Left kidney (tissue), 2 donors: Measurements from ENCODE around the gene PPP2CA. TPM values are rescaled to one million over a fixed set of nuclear protein-coding genes. Genes with fewer than 3 reads are reported as not detected.
"Not testable (repeated sequence)": the region's sequence is repeated elsewhere in the genome, so short reads cannot be mapped to it uniquely, and the experiment has no call there.

Experiments used
- DNase-seq: peaks from one replicate; pipeline ENCODE4 v3.0.0-alpha.2; 2013
- polyA plus RNA-seq: library from polyadenylated mRNA; unstranded; fragments of 120-200 nt; gene quantifications from one replicate; pipeline ENCODE4 v1.2.1, GENCODE V29; 2013; ENCODE audit not compliant: insufficient read length

The PPP2CA gene
- polyA plus RNA-seq, 1 donor, result 210 TPM

DNA sequence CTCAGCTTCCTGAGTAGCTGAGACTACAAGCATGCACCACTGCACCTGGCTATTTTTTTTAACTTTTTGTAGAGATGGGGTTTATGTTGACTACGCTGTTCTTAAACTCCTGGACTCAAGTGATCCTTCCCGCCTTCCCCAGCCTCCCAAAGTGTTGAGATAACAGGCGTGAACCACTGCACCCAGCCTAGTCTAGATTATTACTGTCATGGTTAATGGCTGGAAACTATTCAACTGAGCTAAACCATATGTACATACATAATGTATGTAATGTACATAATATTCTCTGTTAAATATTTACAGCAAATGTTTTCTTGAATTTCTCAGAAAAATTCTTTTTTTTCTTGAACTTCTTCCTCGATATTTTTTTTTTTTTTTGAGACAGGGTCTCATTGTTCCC lies 21.3 kb downstream of the PPP2CA start:
- DNase-seq, result no peak

GRCh38 chr5:134203630-134204029 lies 22.2 kb downstream of the PPP2CA start:
- no peak for DNase-seq

GRCh38 chr5:134195666-134196065 lies 30.2 kb downstream of the PPP2CA start:
- DNase-seq, result no peak

- DNase-seq, result no peak
Observed at GRCh38 chr5:134189031-134189430, 36.8 kb downstream of the PPP2CA start.

GRCh38 chr5:134188092-134188491 lies 37.8 kb downstream of the PPP2CA start:
- DNase-seq, result no peak

DNA sequence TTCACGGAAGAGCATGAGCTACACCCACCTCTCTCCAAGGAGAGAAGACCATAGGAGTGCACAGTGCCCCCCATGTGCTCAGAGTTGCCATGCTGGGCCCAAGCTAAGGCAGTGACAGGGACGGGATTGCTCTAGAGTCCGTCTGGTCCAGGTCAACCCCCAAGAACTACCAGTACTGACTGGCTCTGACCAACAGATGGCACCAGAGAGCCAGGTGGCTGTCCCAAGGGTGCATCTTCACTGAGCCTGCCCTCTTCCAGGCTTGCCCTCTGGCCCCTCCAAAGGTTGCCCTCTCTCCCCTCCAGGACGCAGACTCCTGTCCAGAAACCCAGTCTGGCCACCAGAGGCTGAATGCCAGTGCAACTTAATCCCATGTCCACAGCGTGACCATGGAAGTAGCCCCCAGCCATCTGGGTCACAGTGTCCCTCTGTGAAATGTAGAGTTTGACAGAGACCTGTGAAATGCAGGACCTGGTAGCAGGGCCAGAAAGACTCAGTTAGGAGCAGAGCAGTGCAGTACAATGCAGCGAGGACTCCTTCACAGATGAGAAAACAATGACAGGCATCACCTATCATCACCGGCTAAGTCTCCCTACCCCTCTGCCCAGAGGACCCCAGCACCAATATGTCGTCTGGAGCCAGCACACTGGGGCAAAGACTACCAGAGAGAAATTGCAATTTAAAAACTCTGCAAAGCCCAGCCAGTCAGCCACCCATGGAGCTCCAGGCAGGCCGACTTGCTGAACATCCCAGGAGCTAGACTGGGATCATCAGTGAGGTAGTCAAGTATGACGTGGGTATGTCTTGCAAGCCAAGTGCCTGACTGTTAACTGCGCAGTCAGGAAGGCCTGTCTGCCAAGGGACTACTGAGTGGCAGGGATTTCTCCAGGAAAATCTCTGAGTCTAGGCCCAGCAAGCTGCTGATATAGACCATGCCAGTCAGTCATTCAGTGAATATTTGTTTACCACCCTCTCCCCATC lies 41.4 kb downstream of the PPP2CA start:
- DNase-seq, result peak; percentile 38

GRCh38 chr5:134183481-134183880 lies 42.4 kb downstream of the PPP2CA start:
- DNase-seq, result no peak

GRCh38 chr5:134178096-134178419 lies 47.8 kb downstream of the PPP2CA start:
- DNase-seq, result no peak

DNA sequence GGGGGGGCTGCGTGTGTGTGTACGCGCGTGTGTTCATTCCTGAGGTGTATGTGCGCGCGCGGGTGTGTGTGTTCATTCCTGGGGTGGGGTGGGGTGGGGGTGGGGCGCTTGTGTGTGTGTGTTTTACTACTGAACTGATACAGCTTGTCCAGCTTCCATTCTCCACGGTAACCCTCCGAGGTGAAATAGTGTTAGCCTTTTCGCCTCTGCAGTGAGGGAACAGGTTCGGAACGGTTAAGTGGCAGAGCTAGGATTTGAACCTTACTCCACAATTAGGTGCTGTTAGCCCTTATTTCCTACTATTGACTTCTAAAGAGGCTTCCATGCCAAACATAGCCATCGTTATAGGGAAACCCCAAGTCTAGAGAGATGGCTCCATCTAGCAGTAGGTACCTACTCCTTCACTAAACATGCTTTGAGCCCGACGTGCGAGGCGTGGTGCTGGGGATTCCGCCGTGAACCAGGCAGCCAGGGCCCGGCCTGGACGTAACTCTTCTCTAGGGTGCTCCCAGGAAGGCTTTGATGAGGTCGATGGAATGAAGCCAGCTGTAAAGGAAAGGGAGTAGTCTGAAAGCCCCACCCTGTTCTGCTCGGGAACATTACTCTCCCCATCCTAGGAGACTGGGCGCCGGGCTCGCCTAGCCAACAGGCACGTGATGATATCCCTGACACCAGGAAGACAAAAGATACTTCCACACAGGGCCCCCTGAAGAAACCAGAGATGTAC lies 48.3 kb downstream of the PPP2CA start:
- DNase-seq, result peak; percentile 45

DNA sequence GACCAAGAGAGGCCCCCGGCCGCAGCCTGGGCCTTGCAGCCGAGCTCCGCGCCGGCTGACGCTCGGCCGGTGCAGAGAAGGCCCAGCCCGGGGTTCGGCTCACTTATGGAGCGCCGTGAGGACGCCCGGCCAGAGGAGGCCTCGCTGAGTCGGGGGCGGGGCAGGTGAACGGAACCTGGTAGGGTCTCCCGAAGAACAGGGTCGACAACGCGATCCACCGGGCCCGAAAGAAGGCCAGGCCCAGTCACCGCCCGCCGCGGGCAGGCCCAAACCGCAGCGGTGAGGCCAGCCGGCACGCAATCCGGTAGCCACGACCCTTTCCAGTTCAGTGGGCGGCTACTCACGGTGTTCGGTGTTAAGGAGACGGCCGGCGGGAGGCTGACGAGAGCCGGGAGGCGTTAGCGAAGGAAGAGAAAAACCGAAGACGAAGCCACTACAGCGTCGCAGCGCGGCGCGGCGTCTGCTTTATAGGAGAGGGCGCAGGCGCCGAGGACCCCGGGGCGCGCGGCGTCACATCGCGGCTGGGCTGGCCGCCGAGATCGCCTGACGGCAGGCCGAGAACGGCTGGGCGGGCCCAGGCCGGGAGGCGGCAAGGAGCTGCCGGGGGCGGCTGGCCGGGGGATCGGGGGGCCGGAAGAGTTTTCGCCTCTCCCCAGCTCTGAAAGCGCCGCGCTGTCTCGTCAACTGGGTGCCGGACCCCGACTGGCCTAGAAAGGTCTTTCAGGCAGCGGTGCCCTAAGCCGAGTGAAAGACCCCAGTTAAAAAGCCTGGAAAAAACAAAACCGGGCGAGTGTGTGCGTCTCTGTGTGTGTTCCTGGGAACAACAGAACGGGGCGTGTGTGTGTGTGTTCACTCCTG lies 49.1 kb downstream of the PPP2CA start, which contains the start of gene SKP1:
SKP1 (minus strand) TSS at position 440 of the 858 bp plus-strand sequence. CDS start 2,928 bp downstream, outside the sequence.
- DNase-seq, result peak; percentile 85

DNA sequence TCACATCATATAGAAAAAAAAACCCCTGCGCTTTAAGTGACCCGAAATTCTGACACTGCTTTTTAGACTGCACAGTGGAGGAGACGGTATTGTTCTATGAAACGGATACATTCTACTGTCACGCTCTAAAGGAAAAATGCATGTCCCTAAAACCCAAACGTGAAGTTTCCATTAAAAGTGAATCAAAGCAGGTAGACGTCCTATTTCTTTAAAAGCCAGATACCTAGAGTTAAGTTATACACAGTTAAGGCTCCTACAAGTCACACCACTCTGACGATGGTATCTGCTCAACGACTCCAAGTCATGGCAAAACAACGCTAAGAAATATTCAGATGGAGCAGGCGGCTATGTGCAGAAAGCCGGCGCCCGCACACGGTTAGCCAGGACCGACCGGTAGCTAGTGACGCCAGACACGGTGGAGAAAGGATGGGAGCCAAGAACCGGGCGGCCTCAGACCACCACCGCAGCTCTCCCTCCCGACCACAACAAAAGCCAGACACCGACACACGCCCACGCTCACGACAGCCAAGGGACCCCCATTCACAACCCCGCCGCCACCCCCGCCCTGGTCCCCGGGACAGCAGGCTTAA lies 49.9 kb downstream of the PPP2CA start:
- peak; percentile 35 for DNase-seq

DNA sequence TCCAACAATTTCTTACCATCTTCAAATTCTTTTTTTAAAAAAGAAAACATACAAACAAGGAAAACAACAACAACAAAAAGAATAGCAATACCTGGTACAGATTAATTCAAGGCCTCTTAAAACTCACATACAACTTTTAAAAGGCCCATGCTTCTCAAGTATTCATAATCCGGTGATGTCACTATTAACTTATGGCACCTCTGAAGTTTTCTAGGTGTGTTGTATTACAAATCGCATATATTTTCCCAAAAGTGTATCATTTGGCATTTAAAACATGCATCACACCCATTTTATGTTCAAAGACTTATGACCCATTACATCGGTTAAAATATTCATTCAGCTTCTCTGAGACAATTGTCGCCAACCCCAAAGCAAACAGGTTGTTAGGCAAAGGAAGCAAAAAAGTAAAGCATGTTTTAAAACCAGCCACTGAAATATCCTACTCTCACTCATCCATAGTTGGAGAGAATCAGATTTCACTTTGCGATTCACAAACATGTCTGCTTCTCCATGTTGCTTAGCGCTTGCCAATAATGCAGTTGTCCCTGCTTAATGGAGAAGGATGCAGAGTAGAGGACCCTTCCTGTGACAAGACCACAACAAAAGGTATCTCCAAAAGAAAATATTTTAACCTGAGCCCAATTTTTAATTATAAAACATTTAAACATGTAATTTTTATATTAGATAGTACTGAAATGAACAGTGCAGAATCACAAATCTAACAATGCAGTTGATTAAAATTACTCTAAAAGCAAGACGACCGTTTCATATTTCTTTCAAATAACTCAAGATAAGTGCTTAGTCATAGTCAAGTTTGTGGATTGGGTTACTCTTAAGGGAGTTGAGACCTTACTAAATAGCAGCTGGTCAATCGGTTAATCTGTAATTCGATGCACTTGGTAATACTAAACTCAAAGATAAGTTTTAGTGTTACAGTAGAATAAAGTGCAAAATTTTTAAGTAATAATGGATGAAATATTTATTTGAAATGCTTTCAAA lies 50.7 kb downstream of the PPP2CA start:
- peak; percentile 26 for DNase-seq

DNA sequence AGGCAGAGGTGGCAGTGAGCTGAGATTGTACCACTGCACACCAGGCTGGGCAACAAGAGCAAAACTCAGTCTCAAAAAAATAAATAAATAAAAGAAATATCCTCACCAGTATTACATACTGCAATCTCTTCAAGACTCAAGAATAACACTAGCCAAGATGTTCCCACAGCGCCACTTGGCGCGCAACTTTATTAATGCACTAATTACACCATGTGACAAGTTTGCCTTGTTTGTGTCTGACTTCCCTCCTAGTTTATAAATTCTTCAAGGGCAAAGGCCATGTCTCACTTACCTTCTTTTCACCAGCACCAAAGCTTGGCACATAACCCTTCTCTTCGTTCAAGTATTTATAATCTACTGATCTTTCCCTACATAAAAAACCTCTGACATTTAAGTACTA lies 53.9 kb downstream of the PPP2CA start:
- no peak for DNase-seq

- no peak for DNase-seq
Observed at GRCh38 chr5:134162592-134162991, 63.3 kb downstream of the PPP2CA start.

DNA sequence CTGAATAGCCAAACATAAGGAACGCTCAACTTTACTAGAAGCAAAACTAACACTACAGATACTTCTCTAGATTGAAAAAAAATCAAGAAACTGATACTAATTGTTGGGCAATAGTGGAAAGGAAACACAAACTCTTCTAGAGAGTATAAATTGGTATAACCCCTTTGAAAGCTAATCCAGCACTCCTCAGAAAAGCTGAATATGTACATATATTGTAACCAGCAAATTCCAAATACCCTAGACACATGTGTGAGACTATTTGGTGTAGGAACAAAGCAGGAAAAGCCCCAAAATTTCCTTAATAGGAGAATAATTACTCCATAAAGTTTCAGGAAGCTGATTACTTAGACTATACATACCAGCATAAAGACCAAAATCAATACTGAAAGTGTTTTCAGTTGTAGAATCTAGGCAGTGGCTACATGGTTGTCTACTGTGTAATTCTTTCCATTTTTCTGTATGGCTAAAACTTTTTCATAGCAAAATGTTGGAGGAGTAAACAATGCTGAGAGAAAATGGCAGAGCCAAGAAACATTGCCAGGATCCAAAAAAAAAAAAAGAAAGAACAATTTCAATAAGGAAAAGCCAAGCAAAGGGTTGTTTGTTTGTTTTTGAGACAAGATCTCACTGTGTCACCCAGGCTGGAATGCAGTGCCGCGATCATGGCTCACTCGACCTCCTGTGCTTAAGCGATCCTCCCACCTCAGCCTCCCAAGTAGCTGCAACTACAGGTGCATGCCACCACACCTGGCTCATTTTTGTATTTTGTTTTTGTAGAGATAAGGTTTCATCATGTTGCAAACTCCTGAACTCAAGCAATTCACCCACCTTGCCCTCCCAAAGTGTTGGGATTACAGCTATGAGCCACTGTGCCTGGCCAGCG lies 64.1 kb downstream of the PPP2CA start:
- DNase-seq, result no peak

- DNase-seq, result no peak
Observed at GRCh38 chr5:134153657-134154056, 72.2 kb downstream of the PPP2CA start.

- DNase-seq, result no peak
Observed at GRCh38 chr5:134153241-134153640, 72.6 kb downstream of the PPP2CA start.

DNA sequence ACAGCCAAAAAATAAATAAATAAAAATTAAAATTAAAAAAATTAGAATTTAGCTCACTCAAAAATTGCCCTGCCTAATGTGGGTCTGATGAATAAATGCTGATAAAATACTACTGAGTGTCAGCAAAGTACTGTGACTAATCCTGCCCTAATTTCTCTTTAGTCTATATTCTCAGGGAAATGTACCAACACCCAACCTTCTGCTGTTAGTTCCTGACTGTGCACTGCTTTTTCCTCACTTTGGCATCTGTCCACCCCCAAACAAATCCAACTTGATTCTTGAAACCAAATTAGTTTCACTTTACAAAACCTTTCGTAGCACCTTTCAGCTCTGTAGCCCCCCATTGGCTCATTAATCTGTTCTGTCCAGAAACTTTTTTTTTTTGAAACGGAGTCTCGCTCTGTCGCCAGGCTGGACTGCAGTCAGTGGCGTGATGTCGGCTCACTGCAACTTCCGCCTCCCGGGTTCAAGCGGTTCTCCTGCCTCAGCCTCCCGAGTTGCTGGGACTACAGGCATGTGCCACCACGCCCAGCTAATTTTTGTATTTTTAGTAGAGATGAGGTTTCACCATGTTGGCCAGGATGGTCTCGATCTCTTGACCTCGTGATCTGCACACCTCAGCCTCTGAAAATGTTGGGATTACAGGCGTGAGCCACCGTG lies 73.6 kb downstream of the PPP2CA start:
- DNase-seq, result not testable (repeated sequence)

DNA sequence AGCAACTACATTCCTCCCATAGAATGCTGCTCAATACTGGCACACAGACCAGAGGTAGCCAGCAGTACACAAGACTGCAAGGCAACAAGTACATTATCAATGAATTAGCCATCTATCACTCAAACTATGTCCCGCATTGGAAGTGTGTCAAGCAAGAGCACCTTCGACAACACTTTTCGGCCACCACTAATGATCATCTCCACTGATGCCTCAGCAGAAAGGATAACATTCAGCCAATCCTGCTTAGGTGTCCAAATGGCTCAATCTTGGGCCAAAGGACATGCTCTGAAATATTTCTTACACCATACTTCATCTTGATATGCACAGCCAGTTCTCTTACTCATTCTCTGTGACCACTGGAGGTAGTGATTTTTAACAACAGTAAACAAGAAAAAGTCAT lies 74.2 kb downstream of the PPP2CA start:
- DNase-seq, result no peak
